Vagina (tissue), 2 donors: ENCODE data around the gene PHOSPHO1.

Experiments used
- CTCF ChIP-seq, 3 experiments: fragments of 450-650 bp in 2 of 3; fragments of 200-600 bp in 1 of 3; sonication (generic) in 1 of 3; IDR thresholded peaks; one replicate each; pipeline ENCODE4 v1.5.1; 2017 to 2019; ENCODE audit warnings: antibody characterized with exemption in 3 of 3, mild to moderate bottlenecking in 2 of 3, moderate library complexity in 2 of 3
- POLR2A ChIP-seq, 2 donors: fragments of 450-650 bp; IDR thresholded peaks; one replicate each; pipeline ENCODE4 v1.6.1; 2017; ENCODE audit warnings: antibody characterized with exemption in 2 of 2, mild to moderate bottlenecking in 2 of 2, moderate library complexity in 2 of 2

- TF ChIP-seq POLR2A (IDR thresholded peaks at IDR 0.05) (no peak), CTCF (IDR thresholded peaks at IDR 0.05) (no peak)
These were observed 12.2 kb upstream of the PHOSPHO1 start for GRCh38 chr17:49242813-49243212.
